Hematopoietic multipotent progenitor cell treated with erythropoietin and hydrocortisone succinate and interleukin-3 and kit ligand, for 4 days (in vitro differentiated cells): Measurements from ENCODE around the gene KRTAP10-6.
"Not testable (repeated sequence)": the region's sequence is repeated elsewhere in the genome, so short reads cannot be mapped to it uniquely, and the experiment has no call there.

Experiments
- DNase-seq: peaks from one replicate; pipeline ENCODE4 v3.0.0-alpha.2; 2015

The KRTAP10-6 gene

DNA sequence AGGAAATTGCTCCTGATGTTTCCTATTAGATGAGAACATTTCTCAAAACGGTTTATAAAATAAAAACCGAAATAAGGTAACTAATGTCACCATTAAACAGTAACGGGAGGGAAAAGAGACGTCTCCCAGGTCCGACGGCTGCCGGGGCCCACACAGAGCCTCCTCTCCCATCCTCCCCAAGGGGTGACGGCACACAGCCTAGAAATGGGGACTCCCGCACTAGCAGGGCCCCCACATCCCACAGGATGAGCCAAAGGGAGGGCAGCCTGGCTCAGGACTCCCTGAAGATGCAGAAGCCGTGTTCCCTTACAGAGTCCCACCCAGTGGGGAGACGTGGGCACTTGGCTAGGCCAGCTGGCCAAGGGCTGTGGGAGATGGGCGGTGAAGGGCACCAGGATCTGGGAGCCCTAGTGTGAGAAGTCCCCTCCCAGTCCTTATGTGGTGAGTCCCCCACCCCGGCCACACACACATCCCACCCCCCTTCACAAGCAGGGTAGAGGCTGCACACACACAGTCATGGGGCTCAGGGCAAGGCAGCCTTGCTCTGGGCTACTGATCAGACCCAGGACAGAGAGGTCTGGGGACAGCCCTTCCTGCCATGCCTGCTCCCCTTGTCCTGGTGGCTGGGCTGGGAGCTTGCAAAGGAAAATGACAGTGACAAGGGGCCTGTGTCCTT is 37.0 kb downstream of the KRTAP10-6 start:
- DNase-seq = no peak

DNA sequence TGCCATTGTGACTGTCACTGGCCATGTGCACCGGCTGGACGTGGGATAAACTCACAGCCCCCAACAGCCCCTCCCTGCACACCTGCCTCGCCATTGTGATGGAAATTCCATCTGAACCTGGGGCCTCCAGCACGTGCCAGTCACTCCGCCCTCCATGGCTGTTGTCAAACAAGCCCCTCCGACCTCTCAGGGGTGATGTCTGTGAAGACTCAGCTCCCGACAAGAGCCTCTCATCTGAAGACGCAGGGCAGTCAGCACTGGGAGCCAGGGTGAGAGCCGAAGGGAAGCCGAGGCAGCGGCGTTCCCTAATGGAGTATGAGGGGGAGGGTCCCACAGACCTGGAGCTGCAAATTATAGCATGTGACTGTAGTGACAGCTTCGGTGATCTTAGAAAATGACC is 39.6 kb downstream of the KRTAP10-6 start:
- DNase-seq = no peak

DNA sequence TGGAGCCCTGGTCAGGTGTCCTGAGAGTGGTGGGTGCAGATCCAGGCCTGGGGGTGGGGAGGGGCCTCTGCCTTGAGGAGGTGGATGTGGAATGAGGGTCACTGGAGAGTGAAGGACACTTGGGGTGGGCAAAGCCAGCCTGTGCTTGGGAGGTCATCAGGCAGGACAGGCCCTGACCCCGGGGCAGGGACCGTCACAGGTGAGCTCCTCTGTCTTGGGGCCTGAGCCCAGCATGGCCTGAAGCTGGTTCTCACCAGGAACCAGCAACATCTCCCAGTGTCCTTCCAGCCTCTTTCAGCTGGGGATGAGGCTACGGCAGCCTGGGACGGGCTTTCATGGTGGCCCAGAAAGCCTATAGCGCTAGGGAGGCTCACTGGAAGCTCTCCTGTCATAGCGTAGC is 40.2 kb downstream of the KRTAP10-6 start:
- DNase-seq = no peak

DNA sequence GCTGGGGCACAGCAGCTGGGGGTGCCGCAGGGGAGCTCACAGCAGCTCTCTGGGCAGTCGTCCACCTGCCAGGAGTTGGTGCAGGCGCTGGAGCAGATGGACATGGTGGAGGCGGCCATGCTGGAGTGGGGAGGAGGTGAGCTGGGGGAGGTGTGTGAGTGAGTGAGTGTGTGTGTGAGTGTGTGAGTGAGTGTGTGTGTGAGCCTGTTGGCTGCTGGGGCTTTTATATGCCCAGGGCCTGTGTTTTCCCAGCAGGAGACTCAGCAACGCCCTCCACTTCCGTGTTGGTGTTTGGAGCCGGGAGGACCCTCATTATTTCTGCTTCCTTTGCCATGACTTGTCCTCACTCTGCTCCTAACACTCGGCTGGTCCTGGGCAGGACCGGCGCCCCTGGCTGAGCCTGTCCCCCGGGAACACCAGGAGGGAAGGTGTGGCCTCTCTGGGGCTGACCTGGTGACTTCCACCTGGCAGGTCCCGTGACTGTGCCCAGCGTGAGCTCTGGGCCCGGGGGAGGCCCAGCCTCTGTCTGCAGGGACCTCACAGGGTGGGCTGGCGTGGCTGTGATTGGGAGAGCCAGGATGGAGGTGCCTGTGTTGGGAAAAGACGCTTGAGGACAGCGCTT is 40.9 kb downstream of the KRTAP10-6 start, which contains the start of gene KRTAP10-2:
Gene KRTAP10-2 (minus strand): TSS at position 166 of the 622 bp plus-strand sequence. CDS start 47 bp downstream, at position 119.
- no peak for DNase-seq

DNA sequence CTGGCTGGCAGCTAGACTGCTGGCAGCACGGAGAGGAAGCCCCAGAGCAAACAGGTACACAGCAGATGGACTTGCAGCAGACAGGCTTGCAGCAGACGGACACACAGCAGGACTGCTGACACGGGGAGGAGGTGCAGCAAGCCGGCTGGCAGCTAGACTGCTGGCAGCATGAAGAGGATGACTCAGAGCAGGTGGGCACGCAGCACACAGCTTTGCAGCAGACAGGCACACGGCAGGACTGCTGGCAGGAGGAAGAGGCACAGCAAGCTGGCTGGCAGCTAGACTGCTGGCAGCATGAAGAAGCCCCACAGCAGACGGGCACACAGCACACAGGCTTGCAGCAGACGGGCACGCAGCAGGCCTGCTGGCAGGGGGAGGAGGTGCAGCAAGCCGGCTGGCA is 41.5 kb downstream of the KRTAP10-6 start:
- DNase-seq = no peak

DNA sequence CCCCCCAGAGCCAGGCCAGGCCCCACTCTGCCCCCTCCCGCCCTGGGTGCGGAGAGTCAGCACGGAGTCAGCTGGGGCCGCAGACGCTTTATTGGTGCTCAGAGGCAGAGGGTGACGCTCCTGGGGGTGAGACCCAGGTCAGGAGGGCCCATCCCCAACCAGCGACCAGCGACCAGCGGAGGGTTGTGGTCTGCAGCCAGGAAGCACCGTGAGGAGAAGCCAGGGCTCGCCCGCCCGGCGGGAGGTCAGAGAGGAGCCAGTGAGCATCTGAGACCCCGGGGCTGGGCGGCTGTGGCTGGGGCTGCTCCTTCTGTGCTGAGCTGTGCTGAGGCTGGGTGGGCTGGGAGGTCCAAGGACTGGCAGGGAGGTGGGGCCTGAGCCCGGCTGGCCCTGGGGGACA is 42.0 kb downstream of the KRTAP10-6 start:
- DNase-seq = not testable (repeated sequence)

DNA sequence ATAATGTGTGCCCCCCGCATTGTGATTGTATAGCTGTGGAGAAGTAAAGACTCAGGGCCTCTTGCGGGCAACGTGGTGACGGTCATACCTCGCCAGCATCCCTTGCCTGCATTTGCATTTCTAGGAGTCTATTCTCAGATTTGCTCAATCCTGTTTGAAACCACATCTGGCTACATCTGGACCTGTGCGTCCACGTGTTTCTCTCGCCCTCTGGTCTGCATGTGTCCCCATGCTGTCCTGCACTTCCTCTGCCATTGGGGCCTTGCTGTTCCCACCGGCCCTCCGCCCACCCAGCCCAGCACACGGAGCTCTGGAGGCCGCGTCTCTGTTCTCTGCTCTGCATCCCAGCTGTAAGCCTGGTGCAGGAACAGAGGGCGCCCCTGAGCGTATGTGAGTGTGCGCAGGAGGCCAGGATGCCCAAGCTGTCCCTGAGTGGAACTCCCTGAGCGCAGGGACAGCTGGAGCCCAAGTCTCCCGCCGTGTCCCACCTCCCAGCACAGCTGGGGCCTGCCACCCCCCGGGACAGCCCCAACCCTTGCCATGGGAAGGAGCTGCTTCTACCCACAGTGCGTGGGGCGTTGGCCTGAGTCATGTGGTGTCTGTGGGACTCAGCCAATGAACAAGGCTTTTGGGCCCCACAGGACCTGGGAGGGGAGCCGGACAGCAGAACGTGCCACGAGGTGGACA is 42.6 kb downstream of the KRTAP10-6 start:
- no peak for DNase-seq

DNA sequence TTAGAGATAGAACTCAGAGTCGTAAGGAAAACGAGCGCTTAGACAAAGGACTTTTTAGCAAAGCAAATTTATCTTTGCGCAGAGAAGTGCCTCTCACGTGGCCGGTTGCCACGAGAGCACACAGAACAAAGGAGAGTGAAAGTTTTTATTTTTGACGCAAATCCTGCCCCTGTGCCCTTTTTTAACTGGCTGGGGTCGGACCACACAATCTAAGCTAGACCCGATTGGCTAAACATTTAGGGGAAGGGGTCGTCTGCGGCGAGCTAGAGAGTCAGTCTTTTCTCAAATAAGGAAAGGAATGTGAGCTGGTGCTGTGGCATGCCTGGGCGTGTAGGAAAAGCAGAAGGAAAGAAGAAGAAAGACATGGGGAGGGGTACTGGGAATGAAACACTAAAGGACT is 43.4 kb downstream of the KRTAP10-6 start:
- DNase-seq = no peak

DNA sequence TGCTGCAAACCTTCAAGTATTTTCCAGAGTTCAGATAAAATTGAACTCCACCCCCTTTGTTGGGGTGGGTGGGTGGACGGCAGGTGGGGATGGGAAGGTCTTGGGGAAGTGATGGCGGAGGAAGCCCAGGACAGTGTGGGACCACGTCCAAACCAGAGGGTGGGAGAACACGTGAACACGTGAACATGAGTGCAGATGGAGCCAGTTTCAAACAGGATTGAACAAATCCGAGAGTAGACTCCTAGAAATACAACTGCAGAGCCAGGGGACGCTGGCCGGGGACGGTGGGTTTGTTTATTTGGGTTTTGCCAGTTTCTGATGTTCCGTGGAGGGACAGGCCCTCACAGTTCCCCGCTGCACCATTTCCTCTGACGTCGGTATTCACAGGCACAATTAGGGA is 43.9 kb downstream of the KRTAP10-6 start:
- DNase-seq = no peak

DNA sequence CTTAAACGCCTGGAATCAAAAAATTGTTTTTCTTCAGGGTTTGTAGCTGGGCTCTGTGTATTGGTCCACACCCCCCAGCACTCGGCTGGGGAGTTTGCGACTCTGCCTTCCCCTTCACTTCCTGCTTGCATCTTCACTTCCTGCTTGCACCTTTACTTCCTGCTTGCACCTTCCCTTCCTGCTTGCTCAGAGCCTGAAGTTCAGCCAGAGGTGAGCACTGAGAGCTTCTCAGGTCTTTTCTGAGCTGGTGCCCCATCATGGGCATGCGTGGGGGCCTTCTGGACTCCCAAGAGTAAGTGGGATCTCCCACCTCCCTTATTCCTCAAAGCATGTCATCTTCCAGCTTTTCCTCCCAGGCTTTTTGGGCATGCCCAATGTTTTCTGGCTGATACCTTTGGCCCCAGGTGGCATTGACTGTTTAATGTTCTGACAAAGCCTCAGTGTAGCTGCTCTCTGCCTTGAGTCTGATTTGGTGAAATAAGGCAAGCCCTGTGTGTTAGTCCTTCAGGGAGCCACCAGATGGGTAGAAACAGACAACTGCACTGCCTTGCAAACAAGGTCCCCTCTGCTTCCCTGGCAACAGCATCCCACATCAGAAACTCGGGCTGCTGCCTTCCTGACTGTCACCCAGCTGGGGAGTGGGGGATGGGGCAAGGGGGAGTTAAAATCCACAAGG is 44.5 kb downstream of the KRTAP10-6 start:
- DNase-seq = no peak

DNA sequence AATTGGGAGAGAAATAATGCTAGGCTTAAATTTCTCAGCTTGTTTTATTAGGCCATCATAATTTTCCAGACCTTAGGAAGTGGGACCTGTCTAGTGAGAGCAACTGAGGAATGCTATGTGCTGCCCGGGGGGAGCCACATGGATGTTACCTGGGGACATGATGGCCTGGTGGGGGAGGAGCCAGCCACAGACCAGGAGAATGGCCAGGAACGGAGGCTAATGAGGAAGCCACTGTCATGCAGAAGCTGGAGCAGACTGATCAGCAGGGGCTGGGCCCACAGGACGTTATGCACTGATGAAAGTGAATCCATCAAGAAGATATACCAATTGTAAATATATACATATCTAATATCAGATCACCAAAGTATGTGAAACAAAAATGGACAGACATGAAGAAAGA is 47.7 kb downstream of the KRTAP10-6 start:
- DNase-seq = no peak

DNA sequence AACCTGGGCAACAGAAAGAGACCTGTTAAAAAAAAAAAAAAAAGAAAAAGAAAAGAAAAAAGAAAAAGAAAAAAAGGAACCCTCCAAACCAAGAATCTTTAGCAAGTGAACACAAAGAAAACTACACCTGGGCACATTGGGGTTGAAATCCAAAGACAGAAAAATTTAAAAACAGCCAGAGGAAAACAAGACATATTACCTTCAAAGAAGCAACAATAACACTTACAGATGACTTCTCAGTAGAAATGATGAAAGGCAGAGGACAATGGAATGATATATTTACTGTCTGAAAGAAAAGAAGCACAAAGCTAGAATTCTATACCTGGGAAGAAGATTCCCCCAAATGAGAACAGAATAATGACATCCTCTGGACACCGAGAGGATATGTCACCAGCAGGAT is 49.6 kb downstream of the KRTAP10-6 start:
- DNase-seq = no peak
